ENCODE data around the gene MCTP1.

Gene MCTP1

GRCh38 chr5:94658272-94658671 is 626.6 kb downstream of the MCTP1 start:
- DNase-seq (ENCODE audit: low read depth, low spot score): no peak

All from smooth muscle cell of the brain vasculature (primary cell).